ENCODE data around the gene TIFAB.

TIFAB gene

GRCh38 chr5:135399794-135400542 lies 52.2 kb downstream of the TIFAB start:
- Histone ChIP-seq H3K36me3 (ENCODE audit: control insufficient read depth in 2 of 2, insufficient read depth in 1 of 2, low read length in 2 of 2) (no peaks in the 10 kb centered on the region), H3K27ac (ENCODE audit: extremely low read depth, low read depth, low read length) (peak overlapping the region; percentile 95), H3K9me3 (ENCODE audit: control insufficient read depth, insufficient read depth, low read depth, low read length) (no peaks in the 10 kb centered on the region), H3K4me3 (ENCODE audit: low read depth, low read length) (peak overlapping the region; percentile 87), H3K4me1 (ENCODE audit: control insufficient read depth, insufficient read depth, low read length) (peaks cover 21% of the 10 kb centered on the region)
- ChIA-PET CTCF (interaction anchor here (0.7 to 0.8 kb wide), 2 partner anchors 26 to 98 kb away, joined by 4 read pairs; no protein-coding TSS in a partner anchor), POLR2A (interaction anchor here (0.6 kb wide), 1 partner anchor 289 kb away, joined by 3 read pairs; no protein-coding TSS in a partner anchor)
- TF ChIP-seq, protein P1, sequence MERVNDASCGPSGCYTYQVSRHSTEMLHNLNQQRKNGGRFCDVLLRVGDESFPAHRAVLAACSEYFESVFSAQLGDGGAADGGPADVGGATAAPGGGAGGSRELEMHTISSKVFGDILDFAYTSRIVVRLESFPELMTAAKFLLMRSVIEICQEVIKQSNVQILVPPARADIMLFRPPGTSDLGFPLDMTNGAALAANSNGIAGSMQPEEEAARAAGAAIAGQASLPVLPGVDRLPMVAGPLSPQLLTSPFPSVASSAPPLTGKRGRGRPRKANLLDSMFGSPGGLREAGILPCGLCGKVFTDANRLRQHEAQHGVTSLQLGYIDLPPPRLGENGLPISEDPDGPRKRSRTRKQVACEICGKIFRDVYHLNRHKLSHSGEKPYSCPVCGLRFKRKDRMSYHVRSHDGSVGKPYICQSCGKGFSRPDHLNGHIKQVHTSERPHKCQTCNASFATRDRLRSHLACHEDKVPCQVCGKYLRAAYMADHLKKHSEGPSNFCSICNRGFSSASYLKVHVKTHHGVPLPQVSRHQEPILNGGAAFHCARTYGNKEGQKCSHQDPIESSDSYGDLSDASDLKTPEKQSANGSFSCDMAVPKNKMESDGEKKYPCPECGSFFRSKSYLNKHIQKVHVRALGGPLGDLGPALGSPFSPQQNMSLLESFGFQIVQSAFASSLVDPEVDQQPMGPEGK (tag by site-specific recombination; IDR thresholded peaks at IDR 0.05), result no peak
- TF ChIP-seq, protein P2, sequence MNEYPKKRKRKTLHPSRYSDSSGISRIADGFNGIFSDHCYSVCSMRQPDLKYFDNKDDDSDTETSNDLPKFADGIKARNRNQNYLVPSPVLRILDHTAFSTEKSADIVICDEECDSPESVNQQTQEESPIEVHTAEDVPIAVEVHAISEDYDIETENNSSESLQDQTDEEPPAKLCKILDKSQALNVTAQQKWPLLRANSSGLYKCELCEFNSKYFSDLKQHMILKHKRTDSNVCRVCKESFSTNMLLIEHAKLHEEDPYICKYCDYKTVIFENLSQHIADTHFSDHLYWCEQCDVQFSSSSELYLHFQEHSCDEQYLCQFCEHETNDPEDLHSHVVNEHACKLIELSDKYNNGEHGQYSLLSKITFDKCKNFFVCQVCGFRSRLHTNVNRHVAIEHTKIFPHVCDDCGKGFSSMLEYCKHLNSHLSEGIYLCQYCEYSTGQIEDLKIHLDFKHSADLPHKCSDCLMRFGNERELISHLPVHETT (tag by site-specific recombination; IDR thresholded peaks at IDR 0.05), result no peak
- TF ChIP-seq ZNF341 (tag by site-specific recombination; IDR thresholded peaks at IDR 0.05; ENCODE audit: low read depth), result peak; percentile 19; the same call in 1 of the 2 replicates
- TF ChIP-seq YY1 (tag by site-specific recombination; IDR thresholded peaks at IDR 0.05), result no peak
- no peak for TF ChIP-seq ZSCAN16 (tag by site-specific recombination; IDR thresholded peaks at IDR 0.05)

DNA sequence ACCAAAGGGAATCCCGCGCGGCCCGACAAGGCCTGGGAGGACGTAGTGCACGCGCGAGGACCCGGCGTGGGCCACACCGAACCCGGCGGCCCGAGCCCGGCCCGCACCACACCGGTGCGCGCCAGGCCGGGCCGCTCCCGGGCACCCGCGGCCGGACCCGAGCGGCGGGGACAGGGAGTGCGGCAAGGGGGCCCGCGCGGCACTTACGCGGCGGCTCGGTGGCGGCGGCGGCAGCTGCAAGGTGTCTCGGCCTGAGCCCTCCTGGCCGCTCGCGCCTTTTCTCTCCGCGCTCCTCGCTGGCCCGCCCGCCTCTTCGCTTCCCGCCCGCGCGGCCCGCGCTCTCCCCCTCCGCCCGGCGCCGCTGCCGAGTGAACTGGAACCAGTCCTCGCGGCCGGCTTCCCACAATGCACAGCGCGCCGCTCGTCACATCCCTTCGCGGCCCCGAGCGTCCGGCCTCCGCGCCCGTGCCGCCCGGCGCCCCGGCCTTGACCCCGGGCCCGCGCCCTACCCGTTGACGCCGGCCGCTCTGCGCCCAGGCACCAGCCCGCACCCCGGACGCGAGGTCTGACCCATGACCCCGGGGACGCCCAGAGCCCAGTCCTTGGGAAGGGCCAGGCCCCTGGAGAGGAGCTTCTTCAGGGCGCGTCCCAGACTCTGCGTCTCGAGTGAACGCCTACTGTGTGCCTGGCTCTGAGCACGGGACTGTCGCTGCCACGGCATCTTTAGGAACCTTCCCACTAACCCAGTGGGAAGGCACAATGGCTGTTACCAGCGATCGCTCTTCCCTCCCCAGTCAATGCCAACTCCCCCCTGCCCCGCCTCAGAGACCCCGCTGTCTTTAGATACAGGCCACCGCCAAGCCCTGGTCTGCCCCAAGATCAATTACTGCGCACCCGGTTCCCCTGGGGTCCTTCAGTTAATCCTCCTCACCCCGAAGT lies 53.0 kb downstream of the TIFAB start, which contains the start of gene MACROH2A1:
TSS of gene MACROH2A1 (minus strand) at position 377 of the 939 bp plus-strand sequence. CDS start 10,138 bp downstream, outside the sequence.
- Histone ChIP-seq H3K4me1 (ENCODE audit: control insufficient read depth, insufficient read depth, low read length) (peaks cover 22% of the 10 kb centered on the region), H3K27ac (ENCODE audit: extremely low read depth, low read depth, low read length) (peak within 1 kb of the TSS; percentile 95), H3K4me3 (ENCODE audit: low read depth, low read length) (peak within 1 kb of the TSS; percentile 87), H3K9me3 (ENCODE audit: control insufficient read depth, insufficient read depth, low read depth, low read length) (no peaks in the 10 kb centered on the region), H3K36me3 (ENCODE audit: control insufficient read depth in 2 of 2, insufficient read depth in 1 of 2, low read length in 2 of 2) (no peaks in the 10 kb centered on the region)
- ChIA-PET POLR2A (interaction anchor here (0.6 kb wide), 1 partner anchor 288 kb away, joined by 3 read pairs; no protein-coding TSS in a partner anchor), CTCF (interaction anchor here (0.7 to 1.1 kb wide), 3 partner anchors 27 to 99 kb away, joined by 4 read pairs; no protein-coding TSS in a partner anchor)
- TF ChIP-seq ZNF785 (tag by site-specific recombination; IDR thresholded peaks at IDR 0.05) (no peak), ZNF555 (tag by site-specific recombination; conservative IDR thresholded peaks at IDR 0.05) (no peak), ZNF350 (tag by site-specific recombination; IDR thresholded peaks at IDR 0.05) (no peak), ZNF426 (tag by site-specific recombination; IDR thresholded peaks at IDR 0.05) (no peak), ZNF23 (tag by site-specific recombination; IDR thresholded peaks at IDR 0.05; ENCODE audit: borderline replicate concordance) (no peak), ZNF24 (tag by site-specific recombination; IDR thresholded peaks at IDR 0.05) (no peak), ZNF473 (tag by site-specific recombination; IDR thresholded peaks at IDR 0.05) (no peak), ZBTB7A (tag by site-specific recombination; IDR thresholded peaks at IDR 0.05; ENCODE audit: low read depth) (no peak), ZNF626 (tag by site-specific recombination; IDR thresholded peaks at IDR 0.05) (no peak), ZNF600 (tag by site-specific recombination; IDR thresholded peaks at IDR 0.05) (no peak), PBX3 (CRISPR knock-in tag; IDR thresholded peaks at IDR 0.05) (peak; percentile 93), ZNF707 (tag by site-specific recombination; IDR thresholded peaks at IDR 0.05) (no peak), ZNF174 (tag by site-specific recombination; IDR thresholded peaks at IDR 0.05) (no peak), ZNF549 (tag by site-specific recombination; IDR thresholded peaks at IDR 0.05) (no peak), ZNF501 (tag by site-specific recombination; IDR thresholded peaks at IDR 0.05) (no peak), ZNF610 (tag by site-specific recombination; IDR thresholded peaks at IDR 0.05; ENCODE audit: borderline replicate concordance) (no peak), ZNF433 (tag by site-specific recombination; IDR thresholded peaks at IDR 0.05; ENCODE audit: low read depth) (no peak)
- TF ChIP-seq, protein P3, sequence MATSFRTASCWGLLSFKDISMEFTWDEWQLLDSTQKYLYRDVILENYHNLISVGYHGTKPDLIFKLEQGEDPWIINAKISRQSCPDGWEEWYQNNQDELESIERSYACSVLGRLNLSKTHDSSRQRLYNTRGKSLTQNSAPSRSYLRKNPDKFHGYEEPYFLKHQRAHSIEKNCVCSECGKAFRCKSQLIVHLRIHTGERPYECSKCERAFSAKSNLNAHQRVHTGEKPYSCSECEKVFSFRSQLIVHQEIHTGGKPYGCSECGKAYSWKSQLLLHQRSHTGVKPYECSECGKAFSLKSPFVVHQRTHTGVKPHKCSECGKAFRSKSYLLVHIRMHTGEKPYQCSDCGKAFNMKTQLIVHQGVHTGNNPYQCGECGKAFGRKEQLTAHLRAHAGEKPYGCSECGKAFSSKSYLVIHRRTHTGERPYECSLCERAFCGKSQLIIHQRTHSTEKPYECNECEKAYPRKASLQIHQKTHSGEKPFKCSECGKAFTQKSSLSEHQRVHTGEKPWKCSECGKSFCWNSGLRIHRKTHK (tag by site-specific recombination; IDR thresholded peaks at IDR 0.05), result no peak
